HK-2 (cell line): ENCODE data around the gene ADARB1.
A peak's percentile ranks its signal among the peaks of the same experiment; 100 is the strongest.

Experiments
- DNase-seq: peaks from one replicate; pipeline ENCODE4 v3.0.0-alpha.2; 2018; ENCODE audit not compliant: unreplicated experiment

The ADARB1 gene

GRCh38 chr21:45093035-45093532 lies 18.7 kb downstream of the ADARB1 start:
- DNase-seq, result no peak

- DNase-seq, result no peak
Observed at GRCh38 chr21:45094412-45094811, 20.0 kb downstream of the ADARB1 start.

DNA sequence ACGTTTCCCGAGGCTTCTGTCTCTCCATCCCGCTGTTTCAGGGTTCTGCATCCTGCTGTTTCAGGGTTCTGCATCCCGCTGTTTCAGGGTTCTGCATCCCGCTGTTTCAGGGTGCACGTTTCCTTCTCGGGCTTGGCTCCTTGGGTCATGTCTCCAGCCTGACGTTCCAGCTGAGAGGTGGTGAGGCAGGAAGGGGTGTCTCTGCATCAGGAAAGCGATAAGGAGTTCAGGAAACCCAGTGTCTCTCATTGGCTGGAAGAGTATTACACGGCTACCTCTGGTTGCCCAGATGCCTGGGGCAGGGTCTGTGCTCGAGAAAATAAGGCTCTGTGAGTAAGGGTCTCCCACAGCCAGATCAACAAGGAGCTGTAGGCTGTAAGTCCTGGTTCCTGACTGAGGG lies 21.1 kb downstream of the ADARB1 start:
- no peak for DNase-seq

- no peak for DNase-seq
Observed at GRCh38 chr21:45096217-45096616, 21.8 kb downstream of the ADARB1 start.

DNA sequence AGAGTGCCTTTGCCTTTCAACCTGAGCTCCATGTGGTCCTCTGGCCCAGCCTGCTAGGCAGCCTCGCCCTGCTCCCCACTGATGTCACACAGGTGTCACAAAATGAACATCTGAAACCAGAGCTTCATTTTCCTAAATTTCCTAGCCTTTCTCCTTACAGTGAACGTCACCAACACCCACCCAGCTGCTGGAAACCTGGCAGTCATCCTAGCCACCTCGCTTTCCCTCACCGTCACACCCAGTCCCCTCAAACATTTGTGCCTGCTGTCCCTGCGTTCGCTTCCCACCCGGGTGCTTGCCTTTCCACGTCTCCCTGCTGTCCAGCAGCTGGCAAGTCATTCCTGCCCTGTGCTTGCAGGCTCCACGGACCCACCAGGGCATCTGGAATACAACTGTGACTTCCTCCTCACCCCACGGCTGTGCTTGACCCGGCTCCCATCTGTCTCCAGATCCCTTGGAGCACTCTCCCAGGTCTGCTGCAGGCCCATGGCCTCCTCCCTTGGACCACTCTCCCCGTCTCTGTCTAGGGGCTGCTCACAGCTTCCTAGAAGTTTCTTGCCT lies 23.5 kb downstream of the ADARB1 start:
- DNase-seq, result no peak

DNA sequence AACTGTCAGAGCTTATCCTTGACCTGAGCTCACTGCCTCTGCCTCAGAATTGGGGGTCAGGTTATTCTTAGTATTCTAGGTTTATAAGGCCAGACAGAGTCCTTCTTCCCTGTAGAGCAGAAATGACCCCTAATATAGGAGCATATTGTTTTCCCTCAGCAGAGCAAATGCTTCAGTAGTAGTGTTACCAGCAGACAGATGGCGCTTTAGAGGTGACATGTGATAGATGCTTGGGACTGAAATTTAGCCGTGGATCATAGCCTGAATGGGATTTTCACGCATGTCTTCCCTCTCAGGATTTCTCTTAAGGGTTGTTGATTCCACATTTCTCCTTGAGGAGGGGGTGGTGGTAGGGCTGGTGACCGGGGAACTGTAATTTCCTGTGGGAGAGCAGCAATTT lies 24.5 kb downstream of the ADARB1 start:
- no peak for DNase-seq

DNA sequence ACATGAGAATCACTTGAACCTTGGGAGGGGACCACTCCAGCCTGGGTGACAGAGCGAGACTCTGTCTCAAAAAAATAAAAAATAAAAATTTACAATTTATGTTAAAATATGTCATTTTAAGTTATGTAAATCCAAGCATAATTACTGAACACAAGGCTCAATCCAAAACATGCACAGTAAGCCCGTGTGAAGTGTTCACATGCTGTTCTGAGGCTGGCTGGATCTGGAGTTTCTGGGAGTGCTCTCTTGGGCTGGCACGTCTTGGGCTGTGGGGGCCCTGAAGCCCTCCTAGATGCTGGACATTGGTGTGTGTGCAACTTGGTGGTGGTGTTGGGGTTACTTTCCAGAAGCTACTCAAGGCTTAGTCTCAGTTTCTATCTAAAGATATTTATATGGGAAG lies 25.2 kb downstream of the ADARB1 start:
- no peak for DNase-seq

GRCh38 chr21:45100866-45101265 lies 26.5 kb downstream of the ADARB1 start:
- DNase-seq, result no peak

- DNase-seq, result no peak
Observed at GRCh38 chr21:45102391-45102932, 28.1 kb downstream of the ADARB1 start.

GRCh38 chr21:45103971-45104520 lies 29.7 kb downstream of the ADARB1 start:
- DNase-seq, result no peak

- peak; percentile 21 for DNase-seq
Observed at GRCh38 chr21:45104560-45104959, 30.2 kb downstream of the ADARB1 start.

- DNase-seq, result no peak
Observed at GRCh38 chr21:45105906-45106485, 31.6 kb downstream of the ADARB1 start.

DNA sequence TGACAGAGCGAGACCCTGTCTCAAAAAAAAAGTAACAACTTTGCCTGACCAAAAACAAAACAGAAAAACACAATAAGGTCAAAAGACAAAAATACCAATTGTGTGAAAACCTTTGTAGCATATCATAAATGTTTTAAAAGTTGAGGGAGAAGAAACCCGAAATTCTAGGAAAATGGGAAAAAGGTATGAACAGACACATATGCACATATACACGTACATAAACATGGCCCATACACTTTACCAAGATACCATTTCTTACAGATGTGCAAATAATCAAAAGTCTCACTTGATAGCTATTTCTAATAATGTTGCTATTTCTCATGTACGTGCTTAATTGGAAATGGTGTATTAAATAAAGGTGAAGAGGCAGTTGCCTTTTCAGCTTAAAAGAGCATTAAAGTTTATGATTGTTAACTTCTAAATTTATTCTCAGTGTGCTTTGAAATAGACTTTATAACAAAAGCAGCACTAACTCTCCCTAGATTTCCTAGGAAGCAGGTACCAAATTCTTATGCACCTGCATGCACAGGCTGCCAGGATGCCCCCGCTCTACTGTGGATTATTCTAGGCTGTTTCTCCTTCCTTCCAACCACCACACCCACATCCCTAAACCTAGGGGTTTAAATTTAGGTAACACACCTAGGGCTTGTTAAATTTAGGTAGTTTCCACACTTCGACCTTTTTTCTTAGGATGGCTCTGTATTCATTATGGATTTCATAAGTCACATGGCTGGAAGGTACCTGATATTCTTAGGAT lies 33.8 kb downstream of the ADARB1 start:
- no peak for DNase-seq

GRCh38 chr21:45108808-45109781 lies 34.7 kb downstream of the ADARB1 start:
- DNase-seq, result no peak

DNA sequence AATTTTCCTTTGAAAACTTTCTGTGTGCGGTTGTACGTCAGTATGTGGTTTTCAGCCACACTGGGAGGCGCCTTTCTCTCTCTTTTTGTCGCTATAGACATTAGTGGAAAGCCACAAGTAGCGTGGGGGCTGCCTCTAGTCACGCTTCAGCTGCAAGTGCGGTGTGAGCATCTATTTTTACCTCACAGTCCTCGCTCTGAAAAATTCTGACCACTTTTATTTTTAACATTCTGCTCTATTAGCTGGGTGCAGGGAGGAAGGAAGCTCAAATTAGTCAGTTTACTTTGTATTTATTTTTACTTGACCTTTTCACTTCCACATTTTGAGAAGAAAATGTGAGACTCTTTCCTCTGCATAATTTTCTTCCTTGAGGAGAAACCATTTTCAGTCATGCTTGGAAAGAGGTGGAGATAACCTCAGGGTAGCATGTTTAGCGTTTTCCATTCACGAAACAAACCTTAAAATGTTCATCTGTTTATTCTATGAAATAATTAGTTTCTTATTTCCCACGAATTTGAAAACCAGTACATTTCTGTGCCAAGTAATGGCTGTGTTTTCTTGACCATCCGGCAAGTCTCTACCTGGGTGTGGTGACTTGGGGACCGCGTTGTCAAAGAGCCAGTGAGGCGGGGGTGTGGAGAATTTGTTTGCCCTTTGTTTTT lies 35.6 kb downstream of the ADARB1 start:
- no peak for DNase-seq

DNA sequence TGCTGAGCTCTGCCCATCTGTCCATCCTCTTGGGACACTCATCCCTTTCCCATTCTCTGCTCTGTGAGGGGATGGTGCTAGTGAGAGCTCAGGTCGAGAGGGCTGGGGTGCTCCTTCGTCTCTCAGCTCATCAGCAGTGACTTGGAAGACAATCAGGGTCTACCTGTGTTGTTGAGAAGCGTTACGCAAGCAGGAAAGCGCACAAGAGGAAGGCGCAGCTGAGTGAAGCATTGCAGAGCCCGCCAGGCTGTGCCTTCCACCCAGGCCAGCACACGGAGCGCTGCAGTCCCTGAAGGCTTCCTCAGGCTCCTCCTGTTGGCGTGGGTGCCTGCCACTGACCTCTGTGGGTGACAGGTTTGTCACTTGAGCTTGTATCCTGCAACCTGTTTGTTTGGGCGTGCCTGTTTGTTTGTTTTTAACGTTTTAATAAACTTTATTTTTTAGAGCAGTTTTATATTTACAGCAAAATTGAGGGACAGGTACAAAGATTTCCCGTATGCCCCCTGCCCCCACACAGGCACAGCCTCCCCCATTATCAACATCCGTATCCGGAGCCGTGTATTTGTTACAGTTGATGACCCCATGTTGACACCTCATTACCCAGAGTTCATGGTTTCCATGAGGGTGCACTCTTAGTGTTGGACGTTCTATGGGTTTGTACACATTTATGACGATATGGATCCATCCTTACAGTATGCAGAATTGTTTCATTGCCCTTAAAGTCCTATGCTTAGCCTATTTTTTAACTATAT lies 36.7 kb downstream of the ADARB1 start:
- DNase-seq, result no peak

GRCh38 chr21:45111703-45112102 lies 37.3 kb downstream of the ADARB1 start:
- no peak for DNase-seq

- DNase-seq, result no peak
Observed at GRCh38 chr21:45112371-45112770, 38.0 kb downstream of the ADARB1 start.

DNA sequence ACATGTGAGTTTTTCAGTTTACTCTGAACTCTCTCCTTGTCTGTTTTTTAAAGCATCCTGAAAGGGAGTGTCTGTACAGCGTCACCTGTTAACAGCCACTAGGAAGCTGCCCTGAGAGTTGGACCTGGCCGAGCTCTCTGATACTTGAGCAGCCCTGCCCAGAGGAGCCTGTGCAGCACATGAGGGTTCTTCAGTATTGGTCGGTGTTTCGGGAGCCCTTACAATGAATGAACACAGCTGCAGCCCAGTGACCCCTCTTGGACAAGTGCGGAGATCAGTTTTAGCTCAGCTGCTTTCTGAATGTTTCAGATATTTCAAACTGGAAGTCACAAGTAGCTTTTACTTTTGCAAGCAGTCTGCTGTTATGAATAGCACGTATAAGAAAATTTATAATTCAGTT lies 39.2 kb downstream of the ADARB1 start:
- no peak for DNase-seq

DNA sequence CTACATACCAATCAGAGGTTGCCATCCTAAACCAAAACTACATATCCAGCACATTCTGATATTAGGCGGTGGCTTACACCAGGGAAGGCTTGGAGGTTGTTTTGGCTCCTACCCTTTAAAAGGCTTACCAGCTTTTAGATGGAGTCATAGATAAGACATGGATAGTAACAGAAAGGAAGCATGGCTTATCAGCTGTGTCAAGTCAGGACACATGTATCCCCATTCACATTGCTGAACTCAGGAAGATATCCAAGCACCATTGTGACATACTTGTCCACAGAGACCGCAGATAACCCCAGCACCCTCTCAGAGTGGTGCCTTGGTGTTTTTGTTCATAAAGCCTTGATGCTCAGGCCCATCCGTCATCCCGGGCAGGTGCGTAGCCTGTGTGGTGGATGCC lies 39.7 kb downstream of the ADARB1 start:
- DNase-seq, result no peak
